ENCODE data around the gene MCRIP2.

GRCh38 chr16:689175-689897 is 47.7 kb downstream of the MCRIP2 start:
- TF ChIP-seq CTCF (IDR thresholded peaks at IDR 0.05) = no peak
- no peak for TF ChIP-seq POLR2A (IDR thresholded peaks at IDR 0.05)
- no peak for TF ChIP-seq EP300 (IDR thresholded peaks at IDR 0.05)

Measured in upper lobe of left lung (tissue), 4 donors.